Transverse colon (tissue), 4 donors: ENCODE measurements around the gene PLCH1. TPM values are rescaled to one million over a fixed set of nuclear protein-coding genes. Genes with fewer than 3 reads are reported as not detected.

Source experiments
- DNase-seq: peaks from one replicate; pipeline ENCODE4 v3.0.0-alpha.2; 2019
- H3K27ac ChIP-seq, 4 donors: fragments of 200-600 bp; sonication (generic); 2 replicates each; pipeline ENCODE4 v1.5.1; 2016 to 2018; ENCODE audit warnings: inconsistent platforms in 4 of 4
- H3K27me3 ChIP-seq: fragments of 200-600 bp; sonication (generic); 2 replicates; pipeline ENCODE4 v1.5.1; 2017; ENCODE audit warnings: inconsistent platforms
- H3K36me3 ChIP-seq, 4 donors: fragments of 200-600 bp; sonication (generic); 2 replicates each; pipeline ENCODE4 v1.5.1; 2017 to 2019; ENCODE audit warnings: inconsistent platforms in 4 of 4
- H3K4me1 ChIP-seq, 4 donors: fragments of 200-600 bp; sonication (generic); 2 replicates each; pipeline ENCODE4 v1.5.1; 2017 to 2020; ENCODE audit warnings: inconsistent platforms in 4 of 4
- H3K4me3 ChIP-seq, 4 donors: fragments of 200-600 bp; sonication (generic); 1 replicate in 1 of 4; 2 replicates in 3 of 4; pipeline versions ENCODE4 v1.5.1 to v1.6.1; 2017 to 2019; ENCODE audit warnings: inconsistent platforms in 4 of 4
- H3K9me3 ChIP-seq, 2 donors: fragments of 200-600 bp; sonication (generic); 2 replicates each; pipeline ENCODE4 v1.5.1; 2017 to 2019; ENCODE audit warnings: inconsistent platforms in 2 of 2
- CTCF ChIP-seq, 5 experiments: fragments of 200-600 bp in 3 of 5; fragments of 450-650 bp in 2 of 5; sonication (generic) in 3 of 5; IDR thresholded peaks; 1 replicate in 2 of 5; 2 replicates in 3 of 5; pipeline ENCODE4 v1.5.1; 2016 to 2017; ENCODE audit warnings: antibody characterized with exemption in 5 of 5, inconsistent platforms in 3 of 5, mild to moderate bottlenecking in 2 of 5, moderate library complexity in 1 of 5
- EP300 ChIP-seq: sonication (generic); formaldehyde crosslinking; IDR thresholded peaks from one replicate; pipeline ENCODE4 v1.6.1; 2017; ENCODE audit warnings: antibody characterized with exemption, low read depth
- POLR2A ChIP-seq: fragments of 450-650 bp; IDR thresholded peaks from one replicate; pipeline ENCODE4 v1.6.1; 2016; ENCODE audit warnings: antibody characterized with exemption, mild to moderate bottlenecking, moderate library complexity
- POLR2AphosphoS5 ChIP-seq, 3 donors: sonication (generic); formaldehyde crosslinking; IDR thresholded peaks; one replicate each; pipeline ENCODE4 v1.6.1; 2016; ENCODE audit warnings: antibody characterized with exemption in 3 of 3
- WGBS, 2 donors: methylation state at CpG; one replicate each; pipeline ENCODE4 v1.1.5; 2018; ENCODE audit warnings: low coverage in 1 of 2; 5-methylcytosine and 5-hydroxymethylcytosine counted together
- in situ Hi-C, 4 donors: fragments of 200-750 bp; cut with MboI; loops; one replicate each; pipeline versions ENCODE4 v1.15.0 to v1.15.1; 2017; ENCODE audit warnings: low sequenced_read_pairs in 3 of 4, low pct_ligation_motif_present in 1 of 4, low pct_unique_long_range_greater_than_20kb in 1 of 4
- intact Hi-C: fragments of 100-400 bp; cut with DNase I; formaldehyde crosslinking; loops from one replicate; pipeline ENCODE4 v1.15.1; 2023; ENCODE audit warnings: low total_unique reads
- total RNA-seq, 4 donors: library from RNA; depleted of rRNA; stranded (reverse); fragments of >200 nt; gene quantifications; one replicate each; pipeline ENCODE4 v1.1.0, GENCODE V29; 2016

PLCH1 gene
- total RNA-seq, 4 donors from 2014 or later = 8.2 to 33.4 (median 8.5) TPM

- intact Hi-C loops = no loop called here
These were observed 139.3 kb downstream of the PLCH1 start for GRCh38 chr3:155605571-155605970.

GRCh38 chr3:155604967-155605366 is 139.9 kb downstream of the PLCH1 start:
- 74 to 92% methylated on average over 4 to 5 of the region's 5 CpGs for WGBS, 2 donors
- Histone ChIP-seq H3K36me3 (no peaks in the 10 kb centered on the region), H3K27me3 (no peaks in the 10 kb centered on the region), H3K4me3 (no peak overlapping the region), H3K4me1 (peaks cover 0 to 3% (median 0%) of the 10 kb centered on the region in 4 donors), H3K27ac (no peak overlapping the region), H3K9me3 (no peaks in the 10 kb centered on the region)
- no peak for TF ChIP-seq EP300
- TF ChIP-seq POLR2A = no peak
- TF ChIP-seq CTCF (IDR thresholded peaks at IDR 0.05) = no peak
- no peak for TF ChIP-seq POLR2AphosphoS5 (IDR thresholded peaks at IDR 0.05)
- no peak for DNase-seq
- in situ Hi-C loops (no loop called here), intact Hi-C loops (no loop called here)

More at GRCh38 chr3:155605571-155605970, 139.3 kb downstream of the PLCH1 start:
- Histone ChIP-seq H3K27me3 (no peaks in the 10 kb centered on the region), H3K9me3 (no peaks in the 10 kb centered on the region), H3K4me3 (no peak overlapping the region), H3K36me3 (no peaks in the 10 kb centered on the region), H3K27ac (no peak overlapping the region), H3K4me1 (peaks cover 0 to 3% (median 0%) of the 10 kb centered on the region in 4 donors)
- TF ChIP-seq CTCF (IDR thresholded peaks at IDR 0.05) (no peak), POLR2AphosphoS5 (IDR thresholded peaks at IDR 0.05) (no peak), EP300 (no peak), POLR2A (no peak)
- WGBS, 2 donors = 59 to 64% methylated on average over 3 to 5 of the region's 5 CpGs
- DNase-seq = no peak
- in situ Hi-C loops = no loop called here

- Histone ChIP-seq H3K36me3 (no peaks in the 10 kb centered on the region), H3K27ac (no peak overlapping the region), H3K4me3 (no peak overlapping the region), H3K4me1 (peaks cover 0 to 3% (median 0%) of the 10 kb centered on the region in 4 donors), H3K9me3 (no peaks in the 10 kb centered on the region), H3K27me3 (no peaks in the 10 kb centered on the region)
- 75 to 84% methylated on average over 2 of the region's 2 CpGs for WGBS, 2 donors
- no peak for DNase-seq
- TF ChIP-seq POLR2AphosphoS5 (IDR thresholded peaks at IDR 0.05) (no peak), EP300 (no peak), CTCF (IDR thresholded peaks at IDR 0.05) (no peak), POLR2A (no peak)
- in situ Hi-C loops (no loop called here), intact Hi-C loops (no loop called here)
These were observed 140.7 kb downstream of the PLCH1 start for GRCh38 chr3:155604126-155604525.

GRCh38 chr3:155603302-155603701 is 141.6 kb downstream of the PLCH1 start:
- no peak for TF ChIP-seq EP300
- no peak for TF ChIP-seq POLR2A
- no peak for TF ChIP-seq POLR2AphosphoS5 (IDR thresholded peaks at IDR 0.05)
- TF ChIP-seq CTCF (IDR thresholded peaks at IDR 0.05) = no peak
- intact Hi-C loops = no loop called here
- Histone ChIP-seq H3K4me1 (peaks cover 0 to 3% (median 0%) of the 10 kb centered on the region in 4 donors), H3K9me3 (no peaks in the 10 kb centered on the region), H3K27ac (no peak overlapping the region), H3K27me3 (no peaks in the 10 kb centered on the region), H3K36me3 (no peaks in the 10 kb centered on the region), H3K4me3 (no peak overlapping the region)
- no peak for DNase-seq
- in situ Hi-C loops = no loop called here
